ENCODE measurements around the gene IL9.
A peak's percentile ranks its signal among the peaks of the same experiment; 100 is the strongest.

The IL9 gene

DNA sequence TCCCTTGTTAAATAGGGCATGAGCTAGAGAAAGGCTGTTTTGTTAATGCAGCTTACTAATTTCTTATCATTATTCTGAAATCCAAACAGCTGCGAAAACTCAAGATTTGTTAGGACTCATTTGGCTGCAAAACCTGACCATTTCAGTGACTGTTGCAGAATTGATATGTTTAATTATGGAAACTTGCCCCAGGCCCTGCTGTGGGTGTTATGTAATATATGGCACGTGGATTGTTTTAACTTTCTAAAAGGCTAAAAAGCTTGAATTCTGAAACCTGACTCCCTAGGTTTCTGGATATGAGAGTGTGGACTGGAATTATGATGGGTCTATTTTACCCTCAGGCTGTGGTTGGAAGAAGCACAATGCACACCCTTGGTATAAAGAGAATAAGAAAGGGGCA lies 4.4 kb downstream of the IL9 start:
- DNase-seq (ENCODE audit: low read depth): no peak

DNA sequence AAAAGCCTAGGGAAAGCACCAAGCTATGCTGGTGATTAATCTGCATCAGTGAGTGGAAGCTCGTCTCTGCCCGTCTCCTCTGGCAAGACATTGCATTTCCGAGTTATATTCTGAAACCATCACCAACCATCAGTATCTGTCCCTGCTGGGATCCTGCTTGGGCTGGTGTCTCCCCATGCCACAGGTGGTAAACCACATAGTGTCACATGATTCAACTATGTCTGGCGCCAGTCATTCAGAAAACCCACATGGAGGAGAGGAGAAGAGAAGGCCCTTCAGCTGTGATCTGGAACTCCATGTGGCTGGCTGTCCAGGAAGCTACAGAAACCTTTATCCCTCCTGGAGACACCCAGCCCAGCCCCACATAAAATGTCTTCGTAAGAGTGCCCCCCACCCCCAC lies 4.8 kb downstream of the IL9 start:
- DNase-seq (ENCODE audit: low read depth): no peak

DNA sequence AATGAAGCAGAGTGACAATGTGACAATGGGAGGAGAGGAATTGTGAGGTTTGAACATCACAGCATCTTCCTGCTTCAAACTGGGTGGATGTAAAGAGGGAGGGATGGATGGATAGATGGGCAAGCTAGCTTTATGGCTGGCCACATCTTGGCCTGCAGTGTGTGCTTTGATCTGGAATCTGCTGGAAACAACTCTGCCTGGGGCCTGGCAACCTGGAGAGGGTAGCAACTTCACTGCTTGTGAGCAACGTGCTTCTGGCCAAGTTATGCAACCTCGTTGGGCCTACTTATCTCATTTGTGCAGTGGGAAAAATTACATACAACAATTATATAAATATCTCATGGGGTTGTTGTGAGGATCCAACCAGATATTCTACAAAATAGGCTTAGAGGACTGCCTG lies 5.3 kb downstream of the IL9 start:
- no peak for DNase-seq (ENCODE audit: low read depth)

DNA sequence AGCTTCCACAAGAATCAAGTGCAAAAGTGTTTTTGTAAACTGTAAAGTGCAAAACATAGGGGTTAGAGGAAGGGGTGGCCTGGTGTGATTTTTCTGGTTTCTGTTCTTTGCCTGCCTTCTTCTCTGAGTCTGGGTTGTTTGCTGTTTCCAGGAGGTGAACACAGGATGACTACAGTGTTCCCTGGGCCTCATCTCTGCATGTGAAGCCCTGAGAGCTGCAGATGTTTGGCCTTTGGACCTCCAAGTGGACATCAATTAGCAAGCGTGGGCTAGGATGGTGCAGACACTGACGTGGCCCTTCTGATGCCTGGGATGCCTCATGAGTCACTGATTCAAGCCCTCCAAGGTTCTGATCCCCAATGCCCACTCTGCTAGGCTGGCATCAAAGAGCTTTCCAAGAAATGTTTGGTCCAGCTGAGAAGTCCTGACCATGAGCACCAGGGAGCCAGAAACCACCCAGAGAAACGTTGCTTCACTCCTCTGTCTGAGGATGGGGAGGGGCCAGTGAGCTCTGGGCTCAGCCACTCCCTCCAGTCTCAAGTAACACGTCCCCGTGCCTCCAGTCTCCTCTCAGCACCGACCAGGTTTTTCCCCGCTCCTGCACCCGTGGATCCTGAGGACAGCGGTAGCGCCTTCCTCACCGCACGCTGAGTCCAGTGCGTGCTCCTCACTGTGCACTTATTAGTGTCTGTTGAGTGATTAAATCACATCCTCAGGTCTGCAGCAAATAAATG lies 7.6 kb downstream of the IL9 start:
- DNase-seq (ENCODE audit: low read depth): no peak

DNA sequence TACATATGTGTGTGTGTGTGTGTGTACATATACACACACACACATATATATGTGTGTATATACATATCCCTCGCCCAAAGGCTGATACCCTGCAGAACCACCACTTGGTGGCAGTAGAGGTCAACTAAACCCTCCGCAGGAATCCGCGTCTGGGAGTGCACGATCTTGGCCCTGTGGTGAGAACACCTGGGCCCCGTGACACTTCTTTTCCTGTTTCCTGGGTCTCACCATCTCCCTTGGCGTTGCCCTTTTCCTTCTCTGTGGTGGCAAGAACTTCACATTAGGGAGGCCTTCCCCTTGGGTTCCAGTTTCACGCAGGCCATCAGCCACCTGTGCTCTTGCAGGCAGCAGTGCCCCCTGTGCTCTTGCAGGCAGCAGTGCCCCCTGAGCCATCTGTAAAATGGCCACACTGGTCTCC lies 8.2 kb downstream of the IL9 start:
- peak; percentile 17 for DNase-seq (ENCODE audit: low read depth)

DNA sequence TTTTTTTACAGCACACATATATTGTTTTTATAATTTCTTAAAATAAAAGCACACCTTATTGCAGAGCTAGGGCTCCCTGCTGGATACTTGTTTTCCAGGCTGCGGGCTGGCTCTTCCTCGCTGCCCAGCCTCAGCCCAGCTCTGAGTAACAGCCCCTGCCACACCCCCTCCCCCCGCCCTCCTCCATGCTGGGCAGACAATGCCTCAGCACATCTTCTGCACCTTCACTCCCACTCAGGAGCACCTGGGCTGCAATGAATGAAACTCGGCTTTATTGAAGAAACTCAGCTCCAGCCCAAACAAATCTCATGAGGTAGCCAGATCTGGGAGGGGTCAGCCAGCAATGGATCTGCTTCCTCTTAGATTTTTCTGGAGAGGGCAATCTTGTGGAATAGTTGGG lies 9.5 kb downstream of the IL9 start:
- DNase-seq (ENCODE audit: low read depth): no peak

DNA sequence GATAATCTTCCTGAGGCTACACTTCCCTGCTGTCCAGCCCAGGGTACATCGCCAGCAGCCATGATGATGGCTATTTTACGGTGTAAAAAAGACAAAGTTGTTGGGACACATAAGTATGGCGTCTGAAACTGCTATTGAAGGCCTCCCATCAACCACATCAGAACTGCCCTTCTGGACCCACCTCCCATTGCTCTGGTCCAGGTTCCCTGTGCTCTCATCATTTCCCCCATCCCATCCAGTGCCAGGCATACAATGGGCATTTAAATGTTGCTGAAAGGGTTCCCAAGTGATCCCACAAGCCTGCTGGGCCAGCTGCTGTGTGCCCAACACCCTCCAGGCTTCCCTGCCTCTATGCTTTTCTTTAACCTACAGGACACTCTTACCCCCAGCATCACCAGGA lies 10.6 kb downstream of the IL9 start:
- DNase-seq (ENCODE audit: low read depth): no peak

DNA sequence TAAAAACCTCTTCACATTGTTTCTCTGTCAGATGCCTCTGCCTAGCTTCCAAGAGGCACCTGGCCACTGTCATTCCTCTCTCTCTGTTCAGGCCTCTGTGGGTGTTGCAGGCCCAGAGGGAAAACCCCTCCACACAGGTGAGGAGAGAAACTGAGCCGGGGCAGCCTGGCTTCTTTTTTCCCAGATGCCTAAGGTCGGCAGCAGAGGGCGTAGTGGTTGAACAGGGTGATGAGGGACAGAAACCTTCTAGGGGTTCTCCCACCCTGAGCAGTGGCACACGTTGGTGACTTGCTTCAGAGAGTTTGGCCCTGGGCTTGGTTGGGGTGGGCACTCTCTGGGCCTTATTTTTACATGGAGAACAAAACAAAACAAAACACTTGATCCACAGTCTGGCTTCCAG lies 12.2 kb downstream of the IL9 start:
- no peak for DNase-seq (ENCODE audit: low read depth)

DNA sequence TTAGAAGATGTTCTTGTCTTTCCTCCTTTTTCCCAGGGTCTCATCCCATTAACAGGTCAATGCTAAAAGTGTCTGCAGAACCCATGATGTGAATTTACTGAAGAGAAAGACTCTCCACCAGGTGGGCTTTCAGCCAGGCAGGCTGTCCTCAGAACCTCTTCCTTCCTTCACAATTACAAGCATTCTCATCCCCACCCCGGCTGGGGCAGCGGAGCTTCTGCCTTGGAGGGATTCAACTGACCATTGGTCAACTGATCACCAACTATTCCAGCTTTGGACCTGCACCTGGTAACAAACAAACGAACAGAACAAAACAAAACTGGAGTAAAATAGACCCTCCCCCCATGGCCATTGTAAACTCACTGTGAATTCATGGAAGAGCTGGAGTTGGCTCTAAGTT lies 12.6 kb downstream of the IL9 start:
- no peak for DNase-seq (ENCODE audit: low read depth)

DNA sequence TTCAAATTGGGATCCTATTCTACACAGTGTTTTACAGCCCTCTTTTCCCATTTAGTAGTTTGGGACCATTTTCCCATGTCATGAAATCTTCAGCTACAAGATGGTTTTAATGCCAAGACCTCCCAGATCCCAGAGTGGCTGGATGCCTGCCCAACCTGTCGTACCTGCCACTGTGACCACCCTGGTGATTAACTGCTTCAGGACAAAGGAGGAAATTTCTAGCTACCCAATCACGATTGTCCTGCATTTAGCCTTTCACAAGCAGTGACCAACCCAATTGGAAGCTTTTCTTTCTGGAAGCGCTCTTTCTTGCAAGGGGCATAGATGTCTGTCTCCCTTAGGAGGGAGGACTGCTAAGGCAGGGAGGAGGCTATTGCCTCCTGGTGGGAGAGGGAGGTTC lies 13.8 kb downstream of the IL9 start:
- DNase-seq (ENCODE audit: low read depth): no peak

DNA sequence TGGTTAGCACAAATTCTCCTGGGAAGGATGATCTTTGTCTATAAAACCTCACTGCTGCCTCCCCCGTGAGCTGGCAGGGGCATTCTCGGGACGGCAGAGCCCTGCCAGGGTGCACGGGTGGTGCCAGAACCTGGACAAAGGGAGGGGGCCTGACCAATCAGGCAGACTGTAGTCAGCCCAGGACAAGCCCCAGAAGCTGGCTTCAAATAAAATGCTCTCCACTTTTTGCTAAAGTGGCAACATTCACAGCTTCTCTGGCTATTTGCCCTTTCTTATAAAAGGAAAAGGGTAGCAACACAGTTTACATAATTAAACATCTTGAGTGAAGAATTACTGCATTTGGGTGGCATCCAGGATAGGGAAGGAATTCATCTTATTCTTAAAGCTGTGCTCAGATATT lies 14.4 kb downstream of the IL9 start:
- DNase-seq (ENCODE audit: low read depth): no peak

DNA sequence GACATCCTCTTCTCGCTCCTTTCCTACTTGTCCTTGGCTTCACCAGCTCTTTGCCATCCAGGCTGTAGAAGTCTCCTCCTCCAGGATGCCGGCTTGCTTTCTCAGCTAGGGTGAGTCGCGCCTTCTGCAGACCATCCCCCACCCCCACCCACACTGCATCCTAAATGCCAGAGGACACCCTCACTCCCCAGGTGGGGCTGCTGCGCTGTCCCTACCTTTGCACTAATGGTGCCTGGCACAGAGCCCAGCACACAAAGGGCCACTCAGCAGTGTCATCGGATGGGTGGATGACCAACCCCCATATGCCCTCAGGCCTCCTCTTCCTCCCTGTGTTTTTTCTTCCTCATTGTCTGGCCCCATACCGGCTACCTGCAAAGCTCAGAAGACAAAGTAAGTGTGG lies 14.8 kb downstream of the IL9 start:
- no peak for DNase-seq (ENCODE audit: low read depth)

DNA sequence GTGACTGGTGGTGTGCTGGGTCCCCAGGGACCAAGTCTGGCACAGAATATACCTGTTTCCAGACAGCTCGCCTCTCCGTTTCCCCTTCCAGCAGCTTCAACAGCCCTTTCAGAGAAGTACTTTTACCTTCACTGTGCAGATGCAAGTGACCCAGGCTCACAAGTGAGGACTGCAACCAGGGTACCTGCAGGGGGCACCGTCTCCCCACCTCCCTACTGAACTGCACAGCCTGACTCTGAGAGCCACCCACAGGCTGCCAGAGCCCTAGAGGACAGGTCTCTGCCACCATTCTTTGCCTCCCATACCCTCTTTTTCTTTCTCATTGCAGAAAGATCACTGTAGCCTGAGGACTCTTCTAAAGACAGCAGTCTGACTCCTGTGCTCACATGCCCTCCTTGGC lies 15.4 kb downstream of the IL9 start:
- no peak for DNase-seq (ENCODE audit: low read depth)

DNA sequence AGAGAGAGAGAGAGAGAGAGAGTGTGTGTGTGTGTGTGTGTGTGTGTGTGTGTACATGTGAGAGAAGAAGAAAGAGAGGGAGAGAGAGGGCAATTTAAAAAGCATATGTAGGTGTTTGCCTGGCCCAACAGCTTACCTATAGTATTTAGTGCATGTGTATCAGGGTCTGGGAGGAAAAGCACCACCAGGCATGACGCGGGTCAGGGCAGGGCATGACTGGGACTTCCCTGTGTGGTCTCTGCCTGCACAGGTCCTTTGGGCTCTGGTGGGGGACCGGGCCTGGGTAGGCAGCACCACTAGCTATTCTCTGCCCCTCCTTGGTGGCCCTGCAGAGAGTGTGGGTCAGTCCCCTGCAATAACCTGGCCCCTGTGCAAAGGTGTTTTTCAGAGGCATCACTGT lies 16.1 kb downstream of the IL9 start:
- DNase-seq (ENCODE audit: low read depth): no peak

DNA sequence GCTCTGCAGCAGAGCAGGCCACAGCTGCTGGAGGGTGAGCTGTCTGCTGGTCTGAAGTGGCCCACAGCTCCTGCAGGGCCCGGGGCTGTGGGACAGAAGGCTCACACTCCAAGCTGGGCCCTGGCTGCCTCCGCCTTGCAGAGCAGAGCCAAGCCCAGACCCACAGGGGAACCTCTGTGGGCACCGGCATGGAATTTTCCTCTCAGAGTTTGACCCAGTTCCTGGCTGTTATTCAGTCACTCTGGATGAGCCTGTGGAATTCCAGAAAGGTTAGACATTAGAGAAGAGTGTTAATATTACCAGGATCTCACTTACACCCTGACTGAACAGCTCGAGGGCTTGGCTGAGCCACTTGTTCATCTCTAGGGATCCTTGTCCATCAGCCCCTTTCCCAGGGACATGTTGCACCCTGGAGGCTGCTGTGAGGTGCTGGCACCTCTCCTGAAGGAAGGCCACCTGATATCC lies 17.5 kb downstream of the IL9 start:
- no peak for DNase-seq (ENCODE audit: low read depth)

DNA sequence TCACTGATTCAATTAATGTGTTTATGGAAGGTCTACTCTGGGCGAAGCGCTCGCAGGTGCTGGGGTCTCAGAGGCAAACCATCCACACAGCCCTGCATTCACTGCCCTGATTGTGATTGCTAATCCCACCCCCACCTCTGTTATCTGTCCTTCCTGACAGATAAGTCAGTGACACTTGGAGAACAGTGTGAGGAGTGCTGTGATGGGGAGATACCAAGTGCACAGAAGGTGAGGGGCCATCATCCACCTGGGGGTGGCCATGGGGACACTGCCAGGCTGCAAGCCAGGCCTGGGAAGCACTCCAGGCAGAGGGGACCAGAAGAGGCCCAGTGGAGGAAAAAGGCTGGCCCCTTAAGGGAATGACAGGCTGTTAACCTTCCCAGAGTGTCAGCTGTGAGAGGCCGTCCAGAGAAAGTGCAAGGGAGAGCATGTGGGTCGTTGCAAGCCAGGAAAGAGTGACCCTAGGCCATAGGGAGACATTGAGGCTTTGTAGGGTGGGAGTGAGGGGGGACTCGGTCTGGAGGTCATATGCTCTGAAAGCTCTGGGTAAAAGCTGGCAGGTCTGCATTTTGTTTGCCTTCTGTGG lies 18.0 kb downstream of the IL9 start:
- no peak for DNase-seq (ENCODE audit: low read depth)

DNA sequence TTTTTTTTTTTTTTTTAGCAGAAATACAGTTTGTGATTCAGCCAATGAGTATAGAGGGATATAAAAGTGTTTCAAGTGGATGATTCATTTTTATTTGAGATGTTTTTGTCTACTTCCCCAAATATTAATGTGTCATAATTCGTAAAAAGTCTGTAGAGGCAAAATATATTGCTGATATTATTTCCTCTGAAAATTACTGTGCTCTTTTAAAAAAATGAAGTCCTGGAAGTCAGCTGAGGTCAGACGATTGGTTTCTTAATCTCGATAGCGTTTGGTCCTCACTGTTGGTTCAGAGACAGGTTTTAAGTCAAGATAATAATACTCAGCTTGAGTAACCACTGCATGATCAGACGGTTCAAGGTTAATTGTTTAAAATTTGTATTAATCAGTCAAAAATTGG lies 19.5 kb downstream of the IL9 start:
- no peak for DNase-seq (ENCODE audit: low read depth)

DNA sequence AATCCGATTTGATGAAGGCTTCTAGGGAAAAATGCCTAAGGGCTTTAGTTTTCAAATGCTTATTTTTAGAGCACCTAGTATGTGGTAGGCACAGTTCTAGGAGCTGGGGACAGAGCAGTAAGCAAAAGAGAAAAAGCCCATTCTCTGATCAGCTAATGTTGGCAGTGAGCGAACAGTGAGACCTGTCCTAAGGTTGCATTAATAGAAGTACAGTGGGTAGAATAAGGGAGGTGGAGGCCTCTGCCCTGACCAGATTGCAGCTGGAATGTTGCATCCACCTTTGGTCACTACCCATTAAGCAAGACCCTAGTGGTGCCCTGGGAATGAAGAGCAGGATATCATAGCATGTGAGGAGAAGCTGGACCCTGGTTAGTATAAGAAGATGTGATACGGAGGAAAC lies 20.1 kb downstream of the IL9 start:
- no peak for DNase-seq (ENCODE audit: low read depth)

DNA sequence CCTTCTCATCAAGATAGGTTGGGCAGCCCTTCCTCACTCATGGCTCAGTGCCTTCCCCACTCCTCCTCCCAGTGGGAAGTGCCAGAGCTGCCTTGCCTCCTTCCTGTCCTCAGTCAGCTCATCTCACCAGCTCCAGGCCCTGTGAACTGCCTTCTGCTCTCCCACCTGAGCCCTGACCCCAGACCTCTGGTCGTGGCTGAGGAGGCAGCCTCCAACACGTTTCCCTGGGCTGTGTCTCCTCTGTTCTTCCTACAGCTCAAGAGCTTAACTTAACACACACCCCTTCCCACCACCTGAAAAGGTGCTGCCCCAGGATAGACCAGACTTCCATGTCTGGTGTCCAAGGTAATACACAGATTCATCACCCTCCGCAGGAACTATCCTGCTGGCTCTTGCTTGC lies 21.2 kb downstream of the IL9 start:
- DNase-seq (ENCODE audit: low read depth): no peak

DNA sequence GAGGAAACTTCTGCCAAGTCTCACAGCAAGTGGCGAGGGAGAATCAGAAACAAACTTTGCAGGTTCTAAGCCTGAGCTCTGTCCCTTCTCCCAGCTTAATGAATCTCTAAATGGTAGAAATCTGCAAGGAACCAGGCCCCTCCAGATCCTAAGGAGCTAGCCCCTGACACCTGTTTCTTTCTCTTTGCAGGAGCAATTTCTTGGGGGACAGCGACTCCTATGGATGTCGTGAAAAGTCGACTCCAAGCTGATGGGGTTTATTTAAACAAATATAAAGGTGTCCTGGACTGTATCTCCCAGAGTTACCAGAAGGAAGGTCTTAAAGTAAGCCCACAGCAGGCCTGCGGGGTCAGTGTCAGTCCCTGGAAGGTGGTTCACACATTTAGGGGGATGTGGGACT lies 21.8 kb downstream of the IL9 start:
- no peak for DNase-seq (ENCODE audit: low read depth)

DNA sequence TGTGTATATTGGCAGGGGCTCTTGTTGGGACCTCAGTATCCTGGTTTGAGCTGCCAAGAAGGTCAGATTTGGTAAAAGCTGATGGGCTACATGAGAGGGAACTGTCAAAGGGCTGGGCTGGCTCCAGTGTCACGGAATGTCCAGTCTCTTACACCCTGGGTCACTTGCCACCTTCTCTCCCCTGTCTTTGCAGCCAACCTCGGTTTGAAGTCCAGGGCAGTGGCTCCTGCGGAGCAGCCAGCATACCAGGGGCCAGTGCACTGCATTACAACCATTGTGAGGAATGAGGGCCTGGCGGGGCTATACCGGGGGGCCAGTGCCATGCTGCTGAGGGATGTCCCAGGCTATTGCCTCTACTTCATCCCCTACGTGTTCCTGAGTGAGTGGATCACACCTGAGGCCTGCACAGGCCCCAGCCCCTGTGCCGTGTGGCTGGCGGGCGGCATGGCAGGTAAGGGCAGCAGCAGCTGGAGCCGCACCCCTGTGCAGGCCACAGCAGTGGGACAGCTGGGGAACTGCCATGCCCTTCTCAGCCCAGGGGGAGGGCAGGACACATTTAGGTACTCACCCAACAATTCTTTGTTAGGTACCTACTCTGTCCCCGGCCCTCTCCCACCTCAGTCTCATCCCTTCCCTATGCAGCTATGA lies 24.2 kb downstream of the IL9 start:
- DNase-seq (ENCODE audit: low read depth): no peak

DNA sequence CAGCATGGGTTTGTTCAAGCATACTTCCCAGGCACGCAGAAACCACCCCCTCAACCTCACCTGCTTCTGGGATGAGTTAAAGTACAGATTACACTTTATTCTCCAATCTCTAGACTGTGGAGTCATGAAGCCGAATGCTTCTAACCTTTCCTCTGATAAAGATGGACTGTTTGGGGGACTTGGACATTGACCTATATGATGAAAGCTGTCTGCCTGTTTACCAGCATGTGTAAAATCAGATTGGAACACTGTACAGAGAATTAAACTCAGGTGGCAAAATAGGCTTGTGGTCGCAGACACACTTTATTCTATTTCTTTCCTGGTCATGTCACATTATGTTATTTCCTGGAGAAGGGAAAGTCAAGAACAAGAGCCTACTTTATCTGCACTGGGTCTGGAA lies 25.7 kb downstream of the IL9 start:
- no peak for DNase-seq (ENCODE audit: low read depth)

DNA sequence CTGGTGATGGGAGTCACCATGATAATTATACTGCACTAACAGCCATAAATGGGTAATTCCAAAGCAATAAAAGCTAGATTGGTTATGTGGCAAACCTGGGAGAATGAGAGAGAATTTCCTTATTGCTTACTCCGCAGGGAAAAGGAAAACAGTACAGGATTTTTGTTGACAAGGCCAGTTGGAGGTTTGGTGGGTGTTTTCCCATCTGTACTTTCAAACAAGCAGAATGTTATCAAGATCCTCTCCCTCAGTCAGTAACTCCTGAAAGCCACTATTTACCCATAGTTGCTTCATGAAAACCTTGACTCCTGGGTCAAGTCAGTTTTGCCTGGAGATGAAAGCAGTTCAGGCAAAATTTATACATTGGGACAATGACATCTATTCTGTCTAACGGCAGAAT lies 26.4 kb downstream of the IL9 start:
- no peak for DNase-seq (ENCODE audit: low read depth)

DNA sequence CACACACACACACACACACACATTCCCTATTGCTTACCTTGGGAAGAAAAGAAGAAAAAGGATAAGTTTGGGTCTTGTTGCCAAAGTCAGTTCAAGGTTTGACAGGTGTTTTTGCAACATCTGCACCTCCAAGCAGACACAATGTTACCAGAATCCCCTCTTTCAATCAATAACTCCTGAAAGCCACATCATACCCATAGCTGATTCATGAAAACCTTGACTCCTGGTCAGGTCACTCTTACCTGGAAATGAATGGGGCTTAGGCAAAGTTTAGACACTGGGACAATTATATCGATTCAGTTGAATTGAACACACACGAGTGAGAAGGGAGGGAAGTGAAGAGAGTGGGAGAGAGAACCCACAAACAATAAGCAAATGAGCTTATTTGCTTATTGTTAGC lies 27.0 kb downstream of the IL9 start:
- DNase-seq (ENCODE audit: low read depth): no peak

All from stimulated activated CD8-positive, alpha-beta memory T cell treated with anti-CD3 and anti-CD28 coated beads, Interleukin-15, amount 100 ng/mL, for 1 hour (primary cell).